CD4-positive, alpha-beta T cell treated with Interleukin-4 for 1 hour (primary cell): Measurements from ENCODE around the gene SON.

Experiments used
- DNase-seq, 2 donors: peaks; one replicate each; pipeline ENCODE4 v3.0.0-alpha.2; 2020 to 2022

SON gene

GRCh38 chr21:33543505-33544129 is 779 bp downstream of the SON start:
- no peak for DNase-seq

DNA sequence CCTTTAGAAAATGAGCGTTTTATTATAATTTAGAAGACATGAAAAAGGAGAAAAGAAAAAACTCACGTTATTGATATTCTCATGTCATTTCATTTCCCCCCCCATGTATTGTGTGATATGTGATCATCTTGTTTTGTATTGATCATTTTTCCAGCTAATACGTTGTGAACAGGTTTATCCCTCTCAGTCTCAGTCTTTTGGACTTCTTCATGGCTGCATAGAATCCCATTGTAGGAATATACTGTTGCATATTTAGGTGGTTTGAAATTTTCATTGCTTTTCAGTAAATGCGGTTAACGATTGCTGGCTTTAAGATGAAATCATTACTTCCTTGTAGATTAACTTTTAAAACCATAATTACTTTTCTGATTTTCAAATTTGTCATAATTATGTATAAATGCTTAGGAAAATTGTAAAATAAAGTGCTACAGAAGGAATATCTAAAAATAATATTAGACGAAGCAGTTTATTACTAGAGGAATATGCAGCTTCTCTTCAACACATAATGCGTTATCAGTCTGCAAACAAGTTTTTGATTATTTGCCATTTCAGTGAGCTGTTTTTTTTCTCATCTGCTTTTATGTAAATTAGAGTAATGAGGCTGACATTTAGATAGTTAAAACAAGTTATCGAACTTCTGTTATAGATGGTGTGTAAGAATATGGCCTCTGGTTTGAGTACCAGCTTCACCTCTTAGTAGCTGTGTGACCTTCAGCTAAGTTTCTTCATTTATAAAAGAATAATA is 1.8 kb downstream of the SON start:
- DNase-seq: no peak

DNA sequence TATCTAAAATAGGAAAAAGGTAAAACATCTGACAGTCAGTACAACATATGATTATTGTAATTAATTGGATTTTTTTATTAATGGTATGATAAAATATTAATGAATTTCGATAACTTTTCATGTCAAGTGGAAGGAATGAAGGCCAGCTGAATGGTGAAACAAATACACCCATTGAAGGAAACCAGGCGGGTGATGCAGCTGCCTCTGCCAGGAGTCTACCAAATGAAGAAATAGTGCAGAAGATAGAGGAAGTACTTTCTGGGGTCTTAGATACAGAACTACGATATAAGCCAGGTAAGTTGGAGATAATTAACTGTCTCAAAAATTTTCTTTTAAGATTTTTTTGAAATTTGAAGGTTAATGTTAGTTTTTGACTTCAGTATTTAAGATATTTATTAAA is 3.2 kb downstream of the SON start:
- DNase-seq: no peak

GRCh38 chr21:33549848-33550771 is 7.3 kb downstream of the SON start:
- DNase-seq: no peak

DNA sequence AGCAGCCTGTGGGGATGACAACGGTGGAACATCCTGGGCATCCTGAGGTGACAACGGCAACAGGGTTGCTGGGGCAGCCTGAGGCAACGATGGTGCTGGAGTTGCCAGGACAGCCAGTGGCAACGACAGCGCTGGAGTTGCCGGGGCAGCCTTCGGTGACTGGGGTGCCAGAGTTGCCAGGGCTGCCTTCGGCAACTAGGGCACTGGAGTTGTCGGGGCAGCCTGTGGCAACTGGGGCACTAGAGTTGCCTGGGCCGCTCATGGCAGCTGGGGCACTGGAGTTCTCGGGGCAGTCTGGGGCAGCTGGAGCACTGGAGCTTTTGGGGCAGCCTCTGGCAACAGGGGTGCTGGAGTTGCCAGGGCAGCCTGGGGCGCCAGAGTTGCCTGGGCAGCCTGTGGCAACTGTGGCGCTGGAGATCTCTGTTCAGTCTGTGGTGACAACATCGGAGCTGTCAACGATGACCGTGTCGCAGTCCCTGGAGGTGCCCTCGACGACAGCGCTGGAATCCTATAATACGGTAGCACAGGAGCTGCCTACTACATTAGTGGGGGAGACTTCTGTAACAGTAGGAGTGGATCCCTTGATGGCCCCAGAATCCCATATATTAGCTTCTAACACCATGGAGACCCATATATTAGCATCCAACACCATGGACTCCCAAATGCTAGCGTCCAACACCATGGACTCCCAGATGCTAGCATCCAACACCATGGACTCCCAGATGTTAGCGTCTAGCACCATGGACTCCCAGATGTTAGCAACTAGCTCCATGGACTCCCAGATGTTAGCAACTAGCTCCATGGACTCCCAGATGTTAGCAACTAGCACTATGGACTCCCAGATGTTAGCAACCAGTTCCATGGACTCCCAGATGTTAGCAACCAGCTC is 8.2 kb downstream of the SON start:
- no peak for DNase-seq

DNA sequence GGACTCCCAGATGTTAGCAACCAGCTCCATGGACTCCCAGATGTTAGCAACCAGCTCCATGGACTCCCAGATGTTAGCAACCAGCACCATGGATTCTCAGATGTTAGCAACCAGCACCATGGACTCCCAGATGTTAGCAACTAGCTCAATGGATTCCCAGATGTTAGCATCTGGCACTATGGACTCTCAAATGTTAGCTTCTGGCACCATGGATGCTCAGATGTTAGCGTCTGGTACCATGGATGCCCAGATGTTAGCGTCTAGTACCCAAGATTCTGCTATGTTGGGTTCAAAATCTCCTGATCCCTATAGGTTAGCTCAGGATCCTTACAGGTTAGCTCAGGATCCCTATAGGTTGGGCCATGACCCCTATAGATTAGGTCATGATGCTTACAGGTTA is 8.8 kb downstream of the SON start:
- no peak for DNase-seq

DNA sequence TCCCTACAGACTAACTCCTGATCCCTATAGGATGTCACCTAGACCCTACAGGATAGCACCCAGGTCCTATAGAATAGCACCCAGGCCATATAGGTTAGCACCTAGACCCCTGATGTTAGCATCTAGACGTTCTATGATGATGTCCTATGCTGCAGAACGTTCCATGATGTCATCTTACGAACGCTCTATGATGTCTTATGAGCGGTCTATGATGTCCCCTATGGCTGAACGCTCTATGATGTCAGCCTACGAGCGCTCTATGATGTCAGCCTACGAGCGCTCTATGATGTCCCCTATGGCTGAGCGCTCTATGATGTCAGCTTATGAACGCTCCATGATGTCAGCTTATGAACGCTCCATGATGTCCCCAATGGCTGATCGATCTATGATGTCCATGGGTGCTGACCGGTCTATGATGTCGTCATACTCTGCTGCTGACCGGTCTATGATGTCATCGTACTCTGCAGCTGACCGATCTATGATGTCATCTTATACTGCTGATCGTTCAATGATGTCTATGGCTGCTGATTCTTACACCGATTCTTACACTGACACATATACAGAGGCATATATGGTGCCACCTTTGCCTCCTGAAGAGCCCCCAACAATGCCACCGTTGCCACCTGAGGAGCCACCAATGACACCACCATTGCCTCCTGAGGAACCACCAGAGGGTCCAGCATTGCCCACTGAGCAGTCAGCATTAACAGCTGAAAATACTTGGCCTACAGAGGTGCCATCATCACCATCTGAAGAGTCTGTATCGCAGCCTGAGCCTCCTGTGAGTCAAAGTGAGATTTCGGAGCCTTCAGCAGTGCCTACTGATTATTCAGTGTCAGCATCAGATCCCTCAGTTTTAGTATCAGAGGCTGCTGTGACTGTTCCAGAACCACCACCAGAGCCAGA is 9.5 kb downstream of the SON start:
- no peak for DNase-seq

DNA sequence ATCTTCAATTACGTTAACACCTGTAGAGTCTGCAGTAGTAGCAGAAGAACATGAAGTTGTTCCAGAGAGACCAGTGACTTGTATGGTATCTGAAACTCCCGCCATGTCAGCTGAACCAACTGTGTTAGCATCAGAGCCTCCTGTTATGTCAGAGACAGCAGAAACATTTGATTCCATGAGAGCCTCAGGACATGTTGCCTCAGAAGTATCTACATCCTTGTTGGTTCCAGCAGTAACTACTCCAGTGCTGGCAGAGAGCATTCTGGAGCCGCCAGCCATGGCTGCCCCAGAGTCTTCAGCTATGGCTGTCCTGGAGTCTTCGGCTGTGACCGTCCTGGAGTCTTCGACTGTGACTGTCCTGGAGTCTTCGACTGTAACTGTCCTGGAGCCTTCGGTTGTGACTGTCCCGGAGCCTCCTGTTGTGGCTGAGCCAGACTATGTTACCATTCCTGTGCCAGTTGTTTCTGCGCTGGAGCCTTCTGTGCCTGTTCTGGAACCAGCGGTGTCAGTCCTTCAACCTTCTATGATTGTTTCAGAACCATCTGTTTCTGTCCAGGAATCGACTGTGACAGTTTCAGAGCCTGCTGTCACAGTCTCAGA is 10.3 kb downstream of the SON start:
- DNase-seq: no peak

GRCh38 chr21:33554236-33554981 is 11.6 kb downstream of the SON start:
- no peak for DNase-seq

- DNase-seq: no peak
Measured at GRCh38 chr21:33554982-33555344, 12.1 kb downstream of the SON start.

GRCh38 chr21:33557447-33557846 is 14.6 kb downstream of the SON start:
- no peak for DNase-seq

DNA sequence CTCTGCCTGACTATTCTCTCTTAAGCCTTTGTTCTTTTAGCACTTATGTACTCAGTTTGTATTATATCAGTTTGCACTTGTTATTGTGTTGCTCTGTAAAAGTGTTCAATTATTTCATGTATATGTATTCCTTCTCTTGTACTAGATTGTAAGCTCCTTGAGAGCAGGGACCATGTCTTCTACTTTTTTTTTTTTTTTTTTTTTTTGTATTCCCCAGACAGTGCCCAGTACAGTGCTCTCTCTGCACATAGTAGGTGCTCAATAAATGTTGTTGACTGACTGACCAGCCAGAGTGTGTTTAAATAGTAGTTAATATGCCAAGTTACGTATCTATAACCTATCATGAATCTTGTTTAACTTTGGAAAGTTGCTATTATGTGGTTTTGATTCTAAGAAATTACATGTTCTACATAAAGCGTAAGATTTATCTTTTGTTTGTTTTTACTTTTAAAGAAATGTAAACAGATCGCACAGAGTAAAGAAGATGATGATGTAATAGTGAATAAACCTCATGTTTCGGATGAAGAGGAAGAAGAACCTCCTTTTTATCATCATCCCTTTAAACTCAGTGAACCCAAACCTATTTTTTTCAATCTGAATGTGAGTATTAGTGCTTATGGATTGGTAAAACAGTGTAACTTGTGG is 16.1 kb downstream of the SON start:
- DNase-seq: no peak

DNA sequence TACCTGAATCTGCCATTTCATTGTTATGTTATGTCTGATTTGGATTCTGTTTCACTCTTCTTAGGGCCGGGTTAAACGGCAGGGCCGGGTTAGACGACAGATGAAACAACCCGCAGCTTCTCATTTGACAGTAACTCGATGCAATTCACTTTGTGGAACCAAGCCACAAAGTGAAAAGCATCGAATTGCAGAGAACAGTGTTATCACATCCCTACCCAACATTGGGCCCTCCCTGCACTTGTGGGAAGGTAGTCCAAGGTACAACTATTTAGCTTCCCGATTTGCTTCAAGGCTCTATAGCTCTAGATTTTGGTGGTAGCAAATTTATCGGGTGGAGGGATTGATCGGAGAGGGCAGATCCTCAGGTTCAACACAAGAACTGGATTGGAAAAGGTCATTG is 17.0 kb downstream of the SON start:
- no peak for DNase-seq

GRCh38 chr21:33560965-33561364 is 18.1 kb downstream of the SON start:
- DNase-seq: no peak

GRCh38 chr21:33561373-33561772 is 18.5 kb downstream of the SON start:
- no peak for DNase-seq

GRCh38 chr21:33562389-33562788 is 19.6 kb downstream of the SON start:
- no peak for DNase-seq

DNA sequence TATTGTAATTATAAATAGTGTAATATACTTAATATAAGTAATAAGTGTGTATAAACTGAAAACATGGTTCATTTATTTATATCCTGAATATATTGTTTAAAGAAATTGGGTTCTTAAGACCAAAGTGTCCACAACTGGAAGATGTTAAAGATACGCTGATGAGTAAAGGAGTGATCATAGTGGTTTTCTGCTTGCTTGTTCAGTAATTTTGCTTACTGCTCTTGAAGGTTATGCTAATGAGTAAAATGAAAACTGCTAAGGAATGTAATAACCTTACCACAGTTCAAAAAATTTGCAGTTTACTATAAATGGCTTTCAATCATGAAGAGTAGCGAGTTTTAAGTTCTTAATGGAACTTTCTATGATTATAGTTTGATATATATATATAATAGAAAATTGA is 23.7 kb downstream of the SON start:
- no peak for DNase-seq

DNA sequence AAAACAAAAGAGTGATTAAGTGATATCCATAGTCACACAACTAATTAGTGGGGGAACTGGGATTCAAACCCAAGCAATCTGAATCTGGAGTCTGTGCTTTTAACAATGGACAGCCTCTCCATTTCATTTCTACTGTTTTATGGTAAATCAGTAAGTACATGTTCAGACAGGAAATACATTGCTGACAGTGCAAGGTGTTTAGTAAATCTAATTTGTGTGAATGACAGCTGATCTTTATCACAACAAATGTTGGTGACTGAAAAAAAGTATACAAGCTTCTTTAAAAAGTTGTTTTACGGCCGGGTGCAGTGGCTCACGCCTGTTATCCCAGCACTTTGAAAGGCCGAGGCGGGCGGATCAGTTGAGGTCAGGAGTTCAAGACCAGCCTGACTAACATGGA is 25.1 kb downstream of the SON start:
- DNase-seq: no peak

- no peak for DNase-seq
Measured at GRCh38 chr21:33568448-33568847, 25.6 kb downstream of the SON start.

- DNase-seq: no peak
Measured at GRCh38 chr21:33569991-33570390, 27.2 kb downstream of the SON start.
